ENCODE measurements around the gene PCAT7. TPM values are rescaled to one million over a fixed set of nuclear protein-coding genes. Genes with fewer than 3 reads are reported as not detected.
A peak's percentile ranks its signal among the peaks of the same experiment; 100 is the strongest.
"Not testable (repeated sequence)": the region's sequence is repeated elsewhere in the genome, so short reads cannot be mapped to it uniquely, and the experiment has no call there.

PCAT7 gene
- total RNA-seq (2021), result 0.17 TPM in 1 of 2 replicates, not detected in the other
- percentile 8 among the genes with signal in this experiment for Bru-seq, nascent RNA
- percentile 10 among the genes with signal in this experiment for BruChase-seq, experiment 1, labeled RNA remaining after a 2-hour chase
- BruChase-seq, experiment 2, labeled RNA remaining after a 6-hour chase, result percentile 13 among the genes with signal in this experiment
- long read RNA-seq, result 0 reads

GRCh38 chr9:94554439-94555331, at the start of gene PCAT7:
PCAT7 (plus strand) TSS chr9:94555083.
- intact Hi-C loops (cut with micrococcal nuclease; ENCODE audit: unreplicated experiment), result loop anchor here (1.0 kb wide), 1 partner anchor 49 kb away; no protein-coding TSS in a partner anchor
- H3K4me3 ChIP-seq (ENCODE audit: low read depth, low read length, poor library complexity, severe bottlenecking), result peak within 1 kb of the TSS; percentile 43
- peak; percentile 78 for DNase-seq (ENCODE audit: low spot score)
- POLR2A ChIA-PET (ENCODE audit: low non-redundant PET), result no interaction called here
- no peaks in the 10 kb centered on the region for H3K36me3 ChIP-seq (ENCODE audit: insufficient read depth, low read length, poor library complexity, severe bottlenecking)
- CTCF ChIA-PET, result interaction anchor here (0.9 to 1.1 kb wide), 4 partner anchors 49 to 613 kb away, joined by 3 to 7 read pairs (median 4); no protein-coding TSS in a partner anchor
- BruUV-seq (replicated peaks), result no TSS peak
- H3K27ac ChIP-seq (ENCODE audit: low read depth, low read length, poor library complexity, severe bottlenecking), result no peak within 1 kb of the TSS
- H3K9me3 ChIP-seq (ENCODE audit: low read depth, low read length, poor library complexity, severe bottlenecking), result no peaks in the 10 kb centered on the region
- TF ChIP-seq EZH2 (IDR thresholded peaks at IDR 0.05; ENCODE audit: borderline replicate concordance, low read depth, low read length, poor library complexity, severe bottlenecking) (no peak), CTCF (conservative IDR thresholded peaks at IDR 0.05; ENCODE audit: low read depth, low read length) (peak; percentile 68)
- no peaks in the 10 kb centered on the region for H3K27me3 ChIP-seq (replicated peaks; ENCODE audit: insufficient read depth, low read depth, low read length, poor library complexity)
- H3K4me1 ChIP-seq (ENCODE audit: insufficient read depth, low read length, poor library complexity, severe bottlenecking), result no peaks in the 10 kb centered on the region

- H3K9me3 ChIP-seq (ENCODE audit: low read depth, low read length, poor library complexity, severe bottlenecking); CTCF ChIA-PET; H3K4me3 ChIP-seq (ENCODE audit: low read depth, low read length, poor library complexity, severe bottlenecking); BruUV-seq (replicated peaks); POLR2A ChIA-PET (ENCODE audit: low non-redundant PET); intact Hi-C loops (cut with micrococcal nuclease; ENCODE audit: unreplicated experiment); DNase-seq (ENCODE audit: low spot score); H3K36me3 ChIP-seq (ENCODE audit: insufficient read depth, low read length, poor library complexity, severe bottlenecking); H3K27ac ChIP-seq (ENCODE audit: low read depth, low read length, poor library complexity, severe bottlenecking); H3K27me3 ChIP-seq (replicated peaks; ENCODE audit: insufficient read depth, low read depth, low read length, poor library complexity); H3K4me1 ChIP-seq (ENCODE audit: insufficient read depth, low read length, poor library complexity, severe bottlenecking): not testable (repeated sequence)
Measured at GRCh38 chr9:94506370-94506769, 48.5 kb upstream of the PCAT7 start.

- ChIA-PET POLR2A (ENCODE audit: low non-redundant PET) (no interaction called here), CTCF (no interaction called here)
- Histone ChIP-seq H3K4me1 (ENCODE audit: insufficient read depth, low read length, poor library complexity, severe bottlenecking) (no peaks in the 10 kb centered on the region), H3K27me3 (replicated peaks; ENCODE audit: insufficient read depth, low read depth, low read length, poor library complexity) (no peaks in the 10 kb centered on the region), H3K4me3 (ENCODE audit: low read depth, low read length, poor library complexity, severe bottlenecking) (no peak overlapping the region), H3K9me3 (ENCODE audit: low read depth, low read length, poor library complexity, severe bottlenecking) (no peaks in the 10 kb centered on the region), H3K36me3 (ENCODE audit: insufficient read depth, low read length, poor library complexity, severe bottlenecking) (no peaks in the 10 kb centered on the region), H3K27ac (ENCODE audit: low read depth, low read length, poor library complexity, severe bottlenecking) (no peak overlapping the region)
- no peak for TF ChIP-seq EZH2 (IDR thresholded peaks at IDR 0.05; ENCODE audit: borderline replicate concordance, low read depth, low read length, poor library complexity, severe bottlenecking)
- TF ChIP-seq CTCF (conservative IDR thresholded peaks at IDR 0.05; ENCODE audit: low read depth, low read length), result no peak
- no TSS peak for BruUV-seq (replicated peaks)
- intact Hi-C loops (cut with micrococcal nuclease; ENCODE audit: unreplicated experiment), result no loop called here
- DNase-seq (ENCODE audit: low spot score), result no peak
Measured at GRCh38 chr9:94507531-94508258, 47.2 kb upstream of the PCAT7 start.

All from A673 (cell line).